ENCODE results near the gene DES.
"Not testable (repeated sequence)": the region's sequence is repeated elsewhere in the genome, so short reads cannot be mapped to it uniquely, and the experiment has no call there.

Gene DES

GRCh38 chr2:219388907-219389156 lies 29.3 kb upstream of the DES start:
- H3K9me3 ChIP-seq (ENCODE audit: control insufficient read depth, insufficient read depth, low read length) = no peaks in the 10 kb centered on the region
- H3K4me1 ChIP-seq (ENCODE audit: insufficient read depth, low read length) = no peaks in the 10 kb centered on the region
- H3K36me3 ChIP-seq (ENCODE audit: insufficient read depth, low read length) = peaks cover 6% of the 10 kb centered on the region; the same call in 1 of the 2 replicates
- peak overlapping the region; percentile 76 for H3K9ac ChIP-seq (ENCODE audit: low read depth, low read length)

- H3K36me3 ChIP-seq (ENCODE audit: insufficient read depth, low read length) = no peaks in the 10 kb centered on the region
- no peaks in the 10 kb centered on the region for H3K9me3 ChIP-seq (ENCODE audit: control insufficient read depth, insufficient read depth, low read length)
- H3K4me1 ChIP-seq (ENCODE audit: insufficient read depth, low read length) = no peaks in the 10 kb centered on the region
- no peak overlapping the region for H3K9ac ChIP-seq (ENCODE audit: low read depth, low read length)
Measured at GRCh38 chr2:219392754-219393153, 25.4 kb upstream of the DES start.

GRCh38 chr2:219395056-219395455 lies 23.1 kb upstream of the DES start:
- not testable (repeated sequence) for H3K9ac ChIP-seq (ENCODE audit: low read depth, low read length); H3K36me3 ChIP-seq (ENCODE audit: insufficient read depth, low read length); H3K4me1 ChIP-seq (ENCODE audit: insufficient read depth, low read length); H3K9me3 ChIP-seq (ENCODE audit: control insufficient read depth, insufficient read depth, low read length)

- Histone ChIP-seq H3K9me3 (ENCODE audit: control insufficient read depth, insufficient read depth, low read length) (no peaks in the 10 kb centered on the region), H3K36me3 (ENCODE audit: insufficient read depth, low read length) (no peaks in the 10 kb centered on the region), H3K4me1 (ENCODE audit: insufficient read depth, low read length) (no peaks in the 10 kb centered on the region), H3K9ac (ENCODE audit: low read depth, low read length) (no peak overlapping the region)
Measured at GRCh38 chr2:219395609-219396008, 22.6 kb upstream of the DES start.

- no peaks in the 10 kb centered on the region for H3K9me3 ChIP-seq (ENCODE audit: control insufficient read depth, insufficient read depth, low read length)
- H3K4me1 ChIP-seq (ENCODE audit: insufficient read depth, low read length) = no peaks in the 10 kb centered on the region
- no peaks in the 10 kb centered on the region for H3K36me3 ChIP-seq (ENCODE audit: insufficient read depth, low read length)
- H3K9ac ChIP-seq (ENCODE audit: low read depth, low read length) = no peak overlapping the region
Measured at GRCh38 chr2:219396863-219397457, 21.2 kb upstream of the DES start.

- no peak overlapping the region for H3K9ac ChIP-seq (ENCODE audit: low read depth, low read length)
- no peaks in the 10 kb centered on the region for H3K36me3 ChIP-seq (ENCODE audit: insufficient read depth, low read length)
- H3K4me1 ChIP-seq (ENCODE audit: insufficient read depth, low read length) = peaks cover 8% of the 10 kb centered on the region; the same call in 1 of the 2 replicates
- no peaks in the 10 kb centered on the region for H3K9me3 ChIP-seq (ENCODE audit: control insufficient read depth, insufficient read depth, low read length)
Measured at GRCh38 chr2:219398721-219399363, 19.3 kb upstream of the DES start.

- Histone ChIP-seq H3K4me1 (ENCODE audit: insufficient read depth, low read length) (peaks cover 8% of the 10 kb centered on the region; the same call in 1 of the 2 replicates), H3K9ac (ENCODE audit: low read depth, low read length) (no peak overlapping the region), H3K36me3 (ENCODE audit: insufficient read depth, low read length) (no peaks in the 10 kb centered on the region), H3K9me3 (ENCODE audit: control insufficient read depth, insufficient read depth, low read length) (no peaks in the 10 kb centered on the region)
Measured at GRCh38 chr2:219399716-219400478, 18.3 kb upstream of the DES start.

GRCh38 chr2:219400562-219400961 lies 17.6 kb upstream of the DES start:
- Histone ChIP-seq H3K9ac (ENCODE audit: low read depth, low read length) (no peak overlapping the region), H3K36me3 (ENCODE audit: insufficient read depth, low read length) (no peaks in the 10 kb centered on the region), H3K4me1 (ENCODE audit: insufficient read depth, low read length) (peaks cover 12% of the 10 kb centered on the region; the same call in 1 of the 2 replicates), H3K9me3 (ENCODE audit: control insufficient read depth, insufficient read depth, low read length) (no peaks in the 10 kb centered on the region)

GRCh38 chr2:219401606-219402005 lies 16.6 kb upstream of the DES start:
- no peak overlapping the region for H3K9ac ChIP-seq (ENCODE audit: low read depth, low read length)
- H3K36me3 ChIP-seq (ENCODE audit: insufficient read depth, low read length) = no peaks in the 10 kb centered on the region
- H3K9me3 ChIP-seq (ENCODE audit: control insufficient read depth, insufficient read depth, low read length) = no peaks in the 10 kb centered on the region
- H3K4me1 ChIP-seq (ENCODE audit: insufficient read depth, low read length) = peaks cover 12% of the 10 kb centered on the region; the same call in 1 of the 2 replicates

- Histone ChIP-seq H3K36me3 (ENCODE audit: insufficient read depth, low read length) (no peaks in the 10 kb centered on the region), H3K9ac (ENCODE audit: low read depth, low read length) (no peak overlapping the region), H3K9me3 (ENCODE audit: control insufficient read depth, insufficient read depth, low read length) (no peaks in the 10 kb centered on the region), H3K4me1 (ENCODE audit: insufficient read depth, low read length) (peaks cover 12% of the 10 kb centered on the region)
Measured at GRCh38 chr2:219402665-219403515, 15.3 kb upstream of the DES start.

GRCh38 chr2:219403861-219404260 lies 14.3 kb upstream of the DES start:
- no peak overlapping the region for H3K9ac ChIP-seq (ENCODE audit: low read depth, low read length)
- no peaks in the 10 kb centered on the region for H3K9me3 ChIP-seq (ENCODE audit: control insufficient read depth, insufficient read depth, low read length)
- H3K4me1 ChIP-seq (ENCODE audit: insufficient read depth, low read length) = peaks cover 12% of the 10 kb centered on the region
- no peaks in the 10 kb centered on the region for H3K36me3 ChIP-seq (ENCODE audit: insufficient read depth, low read length)

- no peaks in the 10 kb centered on the region for H3K9me3 ChIP-seq (ENCODE audit: control insufficient read depth, insufficient read depth, low read length)
- H3K4me1 ChIP-seq (ENCODE audit: insufficient read depth, low read length) = peaks cover 12% of the 10 kb centered on the region
- no peak overlapping the region for H3K9ac ChIP-seq (ENCODE audit: low read depth, low read length)
- H3K36me3 ChIP-seq (ENCODE audit: insufficient read depth, low read length) = no peaks in the 10 kb centered on the region
Measured at GRCh38 chr2:219404291-219404910, 13.8 kb upstream of the DES start.

- Histone ChIP-seq H3K9ac (ENCODE audit: low read depth, low read length) (no peak overlapping the region), H3K4me1 (ENCODE audit: insufficient read depth, low read length) (peaks cover 12% of the 10 kb centered on the region), H3K36me3 (ENCODE audit: insufficient read depth, low read length) (no peaks in the 10 kb centered on the region), H3K9me3 (ENCODE audit: control insufficient read depth, insufficient read depth, low read length) (no peaks in the 10 kb centered on the region)
Measured at GRCh38 chr2:219404954-219405353, 13.2 kb upstream of the DES start.

GRCh38 chr2:219405451-219405850 lies 12.7 kb upstream of the DES start:
- no peak overlapping the region for H3K9ac ChIP-seq (ENCODE audit: low read depth, low read length)
- peaks cover 12% of the 10 kb centered on the region for H3K4me1 ChIP-seq (ENCODE audit: insufficient read depth, low read length)
- H3K9me3 ChIP-seq (ENCODE audit: control insufficient read depth, insufficient read depth, low read length) = no peaks in the 10 kb centered on the region
- H3K36me3 ChIP-seq (ENCODE audit: insufficient read depth, low read length) = no peaks in the 10 kb centered on the region

All from ES-I3 (cell line).